Rectal smooth muscle tissue (tissue), 1 donor: ENCODE results near the gene PKHD1.

Source experiments
- H3K27ac ChIP-seq: one replicate; pipeline ENCODE4 v1.7.0; 2013; ENCODE audit warnings: low read depth, low read length, inconsistent platforms
- H3K27me3 ChIP-seq: one replicate; pipeline ENCODE4 v1.7.0; 2013; ENCODE audit warnings: low read length; ENCODE audit not compliant: control insufficient read depth, insufficient read depth
- H3K36me3 ChIP-seq: one replicate; pipeline ENCODE4 v1.7.0; 2013; ENCODE audit warnings: low read length; ENCODE audit not compliant: control insufficient read depth, insufficient read depth
- H3K4me1 ChIP-seq: one replicate; pipeline ENCODE4 v1.7.0; 2013; ENCODE audit warnings: low read length; ENCODE audit not compliant: control insufficient read depth, insufficient read depth
- H3K4me3 ChIP-seq: one replicate; pipeline ENCODE4 v1.7.0; 2013; ENCODE audit warnings: low read length
- H3K9ac ChIP-seq: one replicate; pipeline ENCODE4 v1.7.0; 2013; ENCODE audit warnings: low read length

Gene PKHD1

GRCh38 chr6:51775942-51776860 lies 311.2 kb downstream of the PKHD1 start:
- Histone ChIP-seq H3K4me3 (no peak overlapping the region), H3K9ac (no peak overlapping the region), H3K27ac (no peak overlapping the region), H3K4me1 (no peaks in the 10 kb centered on the region), H3K36me3 (no peaks in the 10 kb centered on the region), H3K27me3 (no peaks in the 10 kb centered on the region)

- Histone ChIP-seq H3K27ac (no peak overlapping the region), H3K4me1 (no peaks in the 10 kb centered on the region), H3K9ac (no peak overlapping the region), H3K27me3 (no peaks in the 10 kb centered on the region), H3K36me3 (no peaks in the 10 kb centered on the region), H3K4me3 (no peak overlapping the region)
These were observed 319.3 kb downstream of the PKHD1 start for GRCh38 chr6:51768087-51768486.

GRCh38 chr6:51765230-51765629 lies 322.2 kb downstream of the PKHD1 start:
- H3K27ac ChIP-seq: no peak overlapping the region
- no peak overlapping the region for H3K9ac ChIP-seq
- H3K4me3 ChIP-seq: no peak overlapping the region
- H3K4me1 ChIP-seq: no peaks in the 10 kb centered on the region
- no peaks in the 10 kb centered on the region for H3K27me3 ChIP-seq
- no peaks in the 10 kb centered on the region for H3K36me3 ChIP-seq

- Histone ChIP-seq H3K27me3 (no peaks in the 10 kb centered on the region), H3K27ac (no peak overlapping the region), H3K36me3 (no peaks in the 10 kb centered on the region), H3K4me1 (no peaks in the 10 kb centered on the region), H3K4me3 (no peak overlapping the region), H3K9ac (no peak overlapping the region)
These were observed 333.8 kb downstream of the PKHD1 start for GRCh38 chr6:51753635-51754034.

- H3K4me3 ChIP-seq: no peak overlapping the region
- no peak overlapping the region for H3K9ac ChIP-seq
- no peaks in the 10 kb centered on the region for H3K4me1 ChIP-seq
- H3K27me3 ChIP-seq: no peaks in the 10 kb centered on the region
- H3K27ac ChIP-seq: no peak overlapping the region
- H3K36me3 ChIP-seq: no peaks in the 10 kb centered on the region
These were observed 343.4 kb downstream of the PKHD1 start for GRCh38 chr6:51743999-51744398.

- Histone ChIP-seq H3K4me3 (no peak overlapping the region), H3K27ac (no peak overlapping the region), H3K36me3 (no peaks in the 10 kb centered on the region), H3K4me1 (no peaks in the 10 kb centered on the region), H3K27me3 (no peaks in the 10 kb centered on the region), H3K9ac (no peak overlapping the region)
These were observed 346.8 kb downstream of the PKHD1 start for GRCh38 chr6:51740658-51741057.

GRCh38 chr6:51738614-51739013 lies 348.8 kb downstream of the PKHD1 start:
- Histone ChIP-seq H3K36me3 (no peaks in the 10 kb centered on the region), H3K4me3 (no peak overlapping the region), H3K4me1 (no peaks in the 10 kb centered on the region), H3K27me3 (no peaks in the 10 kb centered on the region), H3K9ac (no peak overlapping the region), H3K27ac (no peak overlapping the region)

- Histone ChIP-seq H3K4me1 (no peaks in the 10 kb centered on the region), H3K27me3 (no peaks in the 10 kb centered on the region), H3K9ac (no peak overlapping the region), H3K27ac (no peak overlapping the region), H3K36me3 (no peaks in the 10 kb centered on the region), H3K4me3 (no peak overlapping the region)
These were observed 349.6 kb downstream of the PKHD1 start for GRCh38 chr6:51737580-51738360.

- no peaks in the 10 kb centered on the region for H3K27me3 ChIP-seq
- no peak overlapping the region for H3K27ac ChIP-seq
- no peak overlapping the region for H3K9ac ChIP-seq
- no peaks in the 10 kb centered on the region for H3K36me3 ChIP-seq
- no peak overlapping the region for H3K4me3 ChIP-seq
- no peaks in the 10 kb centered on the region for H3K4me1 ChIP-seq
These were observed 362.3 kb downstream of the PKHD1 start for GRCh38 chr6:51725155-51725554.

GRCh38 chr6:51720327-51720726 lies 367.1 kb downstream of the PKHD1 start:
- Histone ChIP-seq H3K4me1 (no peaks in the 10 kb centered on the region), H3K27me3 (no peaks in the 10 kb centered on the region), H3K27ac (no peak overlapping the region), H3K9ac (no peak overlapping the region), H3K36me3 (no peaks in the 10 kb centered on the region), H3K4me3 (no peak overlapping the region)

- Histone ChIP-seq H3K27ac (no peak overlapping the region), H3K9ac (no peak overlapping the region), H3K4me1 (no peaks in the 10 kb centered on the region), H3K27me3 (no peaks in the 10 kb centered on the region), H3K4me3 (no peak overlapping the region), H3K36me3 (no peaks in the 10 kb centered on the region)
These were observed 368.1 kb downstream of the PKHD1 start for GRCh38 chr6:51719297-51719696.

GRCh38 chr6:51718533-51718932 lies 368.9 kb downstream of the PKHD1 start:
- Histone ChIP-seq H3K36me3 (no peaks in the 10 kb centered on the region), H3K9ac (no peak overlapping the region), H3K4me3 (no peak overlapping the region), H3K27ac (no peak overlapping the region), H3K4me1 (no peaks in the 10 kb centered on the region), H3K27me3 (no peaks in the 10 kb centered on the region)
